ENCODE measurements around the gene INO80E. TPM values are rescaled to one million over a fixed set of nuclear protein-coding genes. Genes with fewer than 3 reads are reported as not detected.

The INO80E gene
- total and polyA plus RNA-seq, 2 donors (not counting 3 experiments of a cell fraction or from before 2014, with no cell fraction given): 42.7 to 76.4 TPM

- peaks cover 7% of the 10 kb centered on the region for H3K79me2 ChIP-seq (ENCODE audit: control insufficient read depth, insufficient read depth, low read length)
- no peak overlapping the region for H3K4me3 ChIP-seq (replicated peaks in 1 of 3; ENCODE audit: insufficient read depth in 1 of 3, low read depth in 1 of 3, low read length in 3 of 3)
- BruUV-seq (replicated peaks): TSS peak; percentile 22
- no peak overlapping the region for H2AFZ ChIP-seq (ENCODE audit: low read depth, low read length)
- no peak for FAIRE-seq
- intact Hi-C loops (cut with micrococcal nuclease): no loop called here
- dilution Hi-C loops (cut with MboI; ENCODE audit: extremely low pct_ligation_motif_present, low sequenced_read_pairs): loop anchor here (10.0 kb wide), 1 partner anchor 189 kb away; the partner anchor contains the start of gene MAZ
- TF ChIP-seq POLR2A (IDR thresholded peaks at IDR 0.05; ENCODE audit: low read depth, low read length) (peak; percentile 34), MAX (IDR thresholded peaks at IDR 0.05; ENCODE audit: insufficient read depth, insufficient read length) (no peak)
- no peak overlapping the region for H3K9ac ChIP-seq (replicated peaks; ENCODE audit: extremely low read depth, insufficient read depth, low read length)
- peaks cover 22% of the 10 kb centered on the region for H3K4me1 ChIP-seq (ENCODE audit: control insufficient read depth, extremely low read depth, insufficient read depth, low read length)
- peaks cover 18 to 40% of the 10 kb centered on the region in 2 experiments for H3K36me3 ChIP-seq (ENCODE audit: control insufficient read depth in 2 of 2, extremely low read depth in 1 of 2, insufficient read depth in 2 of 2, low read length in 2 of 2)
- H3K9me3 ChIP-seq (replicated peaks; ENCODE audit: control insufficient read depth, insufficient read depth, low read length): no peaks in the 10 kb centered on the region
- ChIA-PET CTCF (interaction anchor here (0.9 to 1.8 kb wide), 7 partner anchors 12 to 160 kb away, joined by 3 to 5 read pairs (median 3); partner anchors contain the start of gene TMEM219), POLR2A (interaction anchor here (0.6 to 1.3 kb wide), 3 partner anchors 11 to 20 kb away, joined by 3 read pairs; partner anchors contain the start of gene TAOK2)
- no peak for DNase-seq (ENCODE audit: low read depth, low spot score)
- H3K27me3 ChIP-seq (ENCODE audit: control insufficient read depth in 2 of 2, insufficient read depth in 2 of 2, low read length in 2 of 2): no peaks in the 10 kb centered on the region
- no peaks in the 10 kb centered on the region for H3K9me1 ChIP-seq (replicated peaks; ENCODE audit: control insufficient read depth, extremely low read depth, insufficient read depth, low read length)
- H3K4me2 ChIP-seq (ENCODE audit: insufficient read depth, low read length): no peak overlapping the region
- H3K27ac ChIP-seq (ENCODE audit: insufficient read depth, low read depth, low read length): no peak overlapping the region
- H4K20me1 ChIP-seq (replicated peaks; ENCODE audit: control insufficient read depth, extremely low read depth, insufficient read depth, low read length): no peaks in the 10 kb centered on the region
Measured at GRCh38 chr16:29993191-29993902, 2.7 kb upstream of the INO80E start.

GRCh38 chr16:29993903-29994599 is 2.0 kb upstream of the INO80E start:
- FAIRE-seq: no peak
- DNase-seq (ENCODE audit: low read depth, low spot score): no peak
- CTCF ChIA-PET: interaction anchor here (0.9 to 1.8 kb wide), 7 partner anchors 12 to 161 kb away, joined by 3 to 5 read pairs (median 3); partner anchors contain the start of gene TMEM219
- Histone ChIP-seq H3K79me2 (ENCODE audit: control insufficient read depth, insufficient read depth, low read length) (peaks cover 7% of the 10 kb centered on the region), H2AFZ (ENCODE audit: low read depth, low read length) (no peak overlapping the region), H3K9me3 (replicated peaks; ENCODE audit: control insufficient read depth, insufficient read depth, low read length) (no peaks in the 10 kb centered on the region), H3K27me3 (ENCODE audit: control insufficient read depth in 2 of 2, insufficient read depth in 2 of 2, low read length in 2 of 2) (no peaks in the 10 kb centered on the region), H3K4me3 (replicated peaks in 1 of 3; ENCODE audit: insufficient read depth in 1 of 3, low read depth in 1 of 3, low read length in 3 of 3) (no peak overlapping the region), H3K4me2 (ENCODE audit: insufficient read depth, low read length) (no peak overlapping the region), H3K36me3 (ENCODE audit: control insufficient read depth in 2 of 2, extremely low read depth in 1 of 2, insufficient read depth in 2 of 2, low read length in 2 of 2) (peaks cover 15 to 33% of the 10 kb centered on the region in 2 experiments), H4K20me1 (replicated peaks; ENCODE audit: control insufficient read depth, extremely low read depth, insufficient read depth, low read length) (no peaks in the 10 kb centered on the region), H3K4me1 (ENCODE audit: control insufficient read depth, extremely low read depth, insufficient read depth, low read length) (peaks cover 22% of the 10 kb centered on the region), H3K9ac (replicated peaks; ENCODE audit: extremely low read depth, insufficient read depth, low read length) (no peak overlapping the region), H3K9me1 (replicated peaks; ENCODE audit: control insufficient read depth, extremely low read depth, insufficient read depth, low read length) (no peaks in the 10 kb centered on the region), H3K27ac (ENCODE audit: insufficient read depth, low read depth, low read length) (no peak overlapping the region)
- POLR2A ChIA-PET: interaction anchor here (0.6 to 0.8 kb wide), 2 partner anchors 11 to 21 kb away, joined by 3 read pairs; partner anchors contain the start of gene TAOK2
- dilution Hi-C loops (cut with MboI; ENCODE audit: extremely low pct_ligation_motif_present, low sequenced_read_pairs): loop anchor here (10.0 kb wide), 1 partner anchor 189 kb away; the partner anchor contains the start of gene MAZ
- TF ChIP-seq FOS (IDR thresholded peaks at IDR 0.05; ENCODE audit: borderline replicate concordance, insufficient read depth, low read length) (no peak), POLR2AphosphoS5 (IDR thresholded peaks at IDR 0.05; ENCODE audit: insufficient read depth, low read depth, low read length) (no peak), POLR2A (IDR thresholded peaks at IDR 0.05; ENCODE audit: low read depth, low read length) (no peak)
- BruUV-seq (replicated peaks): no TSS peak
- intact Hi-C loops (cut with micrococcal nuclease): no loop called here

Data from endothelial cell of umbilical vein (primary cell).